Spleen (tissue), 11 donors: ENCODE results near the gene USPL1. TPM values are rescaled to one million over a fixed set of nuclear protein-coding genes. Genes with fewer than 3 reads are reported as not detected.
A peak's percentile ranks its signal among the peaks of the same experiment; 100 is the strongest.

Experiments
- DNase-seq: peaks from one replicate; pipeline ENCODE4 v3.0.0-alpha.2; 2020
- H3K27ac ChIP-seq, 8 donors: fragments of 200-600 bp; sonication (generic) in 7 of 8; 1 replicate in 4 of 8; 2 replicates in 4 of 8; pipeline versions ENCODE4 v1.5.0 to v1.8.0; 2016 to 2021; ENCODE audit warnings: inconsistent platforms in 4 of 8, mild to moderate bottlenecking in 4 of 8, moderate library complexity in 1 of 8
- H3K27me3 ChIP-seq, 7 donors: fragments of 200-600 bp; sonication (generic) in 6 of 7; replicated peaks in 1 of 7; 1 replicate in 4 of 7; 2 replicates in 3 of 7; pipeline versions ENCODE4 v1.5.0 to v1.8.0; 2016 to 2021; ENCODE audit warnings: inconsistent platforms in 3 of 7, mild to moderate bottlenecking in 1 of 7
- H3K36me3 ChIP-seq, 6 donors: fragments of 200-600 bp; sonication (generic) in 5 of 6; 1 replicate in 4 of 6; 2 replicates in 2 of 6; pipeline versions ENCODE4 v1.5.0 to v1.8.0; 2016 to 2021; ENCODE audit warnings: inconsistent platforms in 2 of 6
- H3K4me1 ChIP-seq, 6 donors: fragments of 200-600 bp; sonication (generic) in 5 of 6; 1 replicate in 3 of 6; 2 replicates in 3 of 6; pipeline versions ENCODE4 v1.5.0 to v1.8.0; 2016 to 2021; ENCODE audit warnings: inconsistent platforms in 3 of 6
- H3K4me3 ChIP-seq, 8 donors: fragments of 200-600 bp; sonication (generic) in 7 of 8; 1 replicate in 4 of 8; 2 replicates in 4 of 8; pipeline versions ENCODE4 v1.5.0 to v1.8.0; 2016 to 2021; ENCODE audit warnings: inconsistent platforms in 4 of 8, mild to moderate bottlenecking in 4 of 8, moderate library complexity in 2 of 8
- H3K9me3 ChIP-seq, 8 donors: fragments of 200-600 bp; sonication (generic) in 7 of 8; 1 replicate in 4 of 8; 2 replicates in 4 of 8; pipeline versions ENCODE4 v1.5.0 to v1.8.0; 2016 to 2021; ENCODE audit warnings: inconsistent platforms in 4 of 8
- CTCF ChIP-seq, 11 experiments: fragments of 200-600 bp in 7 of 11; fragments of 450-650 bp in 4 of 11; sonication (generic) in 4 of 11; IDR thresholded peaks in 8 of 11; conservative IDR thresholded peaks in 3 of 11; 1 replicate in 7 of 11; 2 replicates in 4 of 11; pipeline versions ENCODE4 v1.4.0 to v1.8.0; 2016 to 2021; ENCODE audit warnings: antibody characterized with exemption in 11 of 11, inconsistent platforms in 4 of 11, mild to moderate bottlenecking in 1 of 11
- POLR2A ChIP-seq, 3 donors: fragments of 450-650 bp; IDR thresholded peaks; one replicate each; pipeline ENCODE4 v1.5.1; 2017; ENCODE audit warnings: antibody characterized with exemption in 3 of 3, mild to moderate bottlenecking in 1 of 3
- POLR2AphosphoS5 ChIP-seq, 3 donors: sonication (generic); formaldehyde crosslinking; IDR thresholded peaks; one replicate each; pipeline ENCODE4 v1.5.1; 2017; ENCODE audit warnings: antibody characterized with exemption in 3 of 3
- WGBS, 5 donors: extraction: QIAGEN DNeasy Blood & Tissue Kit in 3 of 5; methylation state at CpG; one replicate each; pipeline versions ENCODE4 v1.1.5 to v1.1.7; 2013 to 2018; 5-methylcytosine and 5-hydroxymethylcytosine counted together
- intact Hi-C: fragments of 100-400 bp; cut with DNase I; formaldehyde crosslinking; loops from one replicate; pipeline ENCODE4 v1.15.0; 2023; ENCODE audit warnings: low total_unique reads
- polyA plus RNA-seq, 3 donors: library from polyadenylated mRNA; stranded (reverse); fragments of 200-250 nt; gene quantifications; one replicate each; pipeline ENCODE4 v1.2.1, GENCODE V29; 2013
- small RNA-seq, 4 donors: library from RNA; depleted of rRNA; stranded (forward); fragments of <200 nt; gene quantifications; one replicate each; pipeline ENCODE3, GENCODE V24; 2016
- total RNA-seq, 7 donors: library from RNA; depleted of rRNA in 3 of 7; stranded (reverse); fragments of >200 nt in 3 of 7; fragmentation: NEBNext Ultra II Directional in 4 of 7; extraction: Animal tissue kit (Norgen Biotek cat#: 25700) in 4 of 7; gene quantifications; one replicate each; pipeline versions ENCODE4 v1.1.0 to v1.2.1, GENCODE V29; 2016 to 2021
- donor health status: healthy with polysubstance abuse.
- donor health status: DM: no; HTN: no; CAD: no; lungs with moderate emphysema.
- donor health status: DM: no; HTN: no; CAD: no.
- donor health status: Bipolar disorder and iron deficiency.
- donor health status: healthy.
- donor health status: DM: no; HTN: no; CAD: no.
- donor health status: DM: yes; HTN: yes; CAD: no.

USPL1 gene
- total and polyA plus RNA-seq, 10 donors, result 11.7 to 42.2 (median 26.6) TPM

- Histone ChIP-seq H3K27me3 (no peaks in the 10 kb centered on the region), H3K36me3 (no peaks in the 10 kb centered on the region), H3K4me3 (no peak overlapping the region), H3K27ac (no peak overlapping the region), H3K9me3 (no peaks in the 10 kb centered on the region), H3K4me1 (peaks cover 3 to 40% (median 12%) of the 10 kb centered on the region in 6 donors)
- WGBS, 5 donors, result 94 to 98% (median 96%) methylated on average over 4 of the region's 4 CpGs
- DNase-seq, result no peak
- TF ChIP-seq POLR2A (IDR thresholded peaks at IDR 0.05) (no peak), POLR2AphosphoS5 (IDR thresholded peaks at IDR 0.05) (no peak), CTCF (IDR thresholded peaks at IDR 0.05 in 8 of 11, conservative IDR thresholded peaks at IDR 0.05 in 3 of 11) (no peak)
- intact Hi-C loops, result no loop called here
Observed at GRCh38 chr13:30702006-30702405, 84.3 kb downstream of the USPL1 start.

GRCh38 chr13:30704596-30704995, 86.9 kb downstream of the USPL1 start:
- H3K9me3 ChIP-seq, result no peaks in the 10 kb centered on the region
- no peak for DNase-seq
- no peaks in the 10 kb centered on the region for H3K27me3 ChIP-seq
- WGBS, 5 donors, result 63 to 75% (median 67%) methylated on average over 6 of the region's 6 CpGs
- H3K4me3 ChIP-seq, result no peak overlapping the region
- intact Hi-C loops, result no loop called here
- TF ChIP-seq POLR2AphosphoS5 (IDR thresholded peaks at IDR 0.05) (no peak), CTCF (IDR thresholded peaks at IDR 0.05 in 8 of 11, conservative IDR thresholded peaks at IDR 0.05 in 3 of 11) (no peak), POLR2A (IDR thresholded peaks at IDR 0.05) (no peak)
- no peaks in the 10 kb centered on the region for H3K36me3 ChIP-seq
- peaks cover 0 to 21% (median 0%) of the 10 kb centered on the region in 6 donors for H3K4me1 ChIP-seq
- H3K27ac ChIP-seq, result no peak overlapping the region

GRCh38 chr13:30705680-30706079, 88.0 kb downstream of the USPL1 start:
- DNase-seq, result no peak
- H3K4me1 ChIP-seq, result peaks cover 0 to 10% (median 0%) of the 10 kb centered on the region in 6 donors
- 74 to 93% (median 79%) methylated on average over 4 of the region's 4 CpGs for WGBS, 5 donors
- TF ChIP-seq POLR2AphosphoS5 (IDR thresholded peaks at IDR 0.05) (no peak), POLR2A (IDR thresholded peaks at IDR 0.05) (no peak), CTCF (IDR thresholded peaks at IDR 0.05 in 8 of 11, conservative IDR thresholded peaks at IDR 0.05 in 3 of 11) (no peak)
- H3K27me3 ChIP-seq, result no peaks in the 10 kb centered on the region
- H3K9me3 ChIP-seq, result no peaks in the 10 kb centered on the region
- intact Hi-C loops, result no loop called here
- no peaks in the 10 kb centered on the region for H3K36me3 ChIP-seq
- H3K27ac ChIP-seq, result no peak overlapping the region
- H3K4me3 ChIP-seq, result no peak overlapping the region

- Histone ChIP-seq H3K27ac (peak overlapping the region in 1 of 8 donors; percentile 31), H3K36me3 (no peaks in the 10 kb centered on the region), H3K4me3 (no peak overlapping the region), H3K9me3 (no peaks in the 10 kb centered on the region), H3K27me3 (no peaks in the 10 kb centered on the region), H3K4me1 (peaks cover 0 to 27% (median 10%) of the 10 kb centered on the region in 6 donors)
- TF ChIP-seq POLR2A (IDR thresholded peaks at IDR 0.05) (no peak), CTCF (IDR thresholded peaks at IDR 0.05 in 8 of 11, conservative IDR thresholded peaks at IDR 0.05 in 3 of 11) (no peak), POLR2AphosphoS5 (IDR thresholded peaks at IDR 0.05) (no peak)
- intact Hi-C loops, result no loop called here
- WGBS, 5 donors, result 43 to 67% (median 56%) methylated on average over 3 of the region's 3 CpGs
- DNase-seq, result no peak
Observed at GRCh38 chr13:30708541-30708940, 90.8 kb downstream of the USPL1 start.

Small RNA genes lying within 50 kb of the gene (small RNA-seq; reads per million reads assigned to genes)
- 0 reads per million in 4 donors for gene RF00017

Other genes starting within 250 kb of the USPL1 start
- not detected for gene UBE2L5, start 195.4 kb upstream of the USPL1 start, total RNA-seq
- under 1 TPM in 1 of 3 donors, not detected in 2; 0.05 TPM for gene UBE2L5, start 195.4 kb upstream of the USPL1 start, polyA plus RNA-seq
- 100 to 1,000 TPM; 221 to 400 (median 295) TPM for gene HMGB1, start 152.0 kb upstream of the USPL1 start, total RNA-seq
- gene HMGB1, start 152.0 kb upstream of the USPL1 start, polyA plus RNA-seq, result 100 to 1,000 TPM; 295 to 528 (median 353) TPM
- gene ALOX5AP, start 117.6 kb downstream of the USPL1 start, total RNA-seq, result 100 to 1,000 TPM in 4 of 7 donors, 10 to 100 TPM in 3; 43.7 to 268 (median 106) TPM
- gene ALOX5AP, start 117.6 kb downstream of the USPL1 start, polyA plus RNA-seq, result 10 to 100 TPM; 36.8 to 58.5 (median 44.1) TPM